Measurements from ENCODE around the gene FOXD2.

Gene FOXD2

DNA sequence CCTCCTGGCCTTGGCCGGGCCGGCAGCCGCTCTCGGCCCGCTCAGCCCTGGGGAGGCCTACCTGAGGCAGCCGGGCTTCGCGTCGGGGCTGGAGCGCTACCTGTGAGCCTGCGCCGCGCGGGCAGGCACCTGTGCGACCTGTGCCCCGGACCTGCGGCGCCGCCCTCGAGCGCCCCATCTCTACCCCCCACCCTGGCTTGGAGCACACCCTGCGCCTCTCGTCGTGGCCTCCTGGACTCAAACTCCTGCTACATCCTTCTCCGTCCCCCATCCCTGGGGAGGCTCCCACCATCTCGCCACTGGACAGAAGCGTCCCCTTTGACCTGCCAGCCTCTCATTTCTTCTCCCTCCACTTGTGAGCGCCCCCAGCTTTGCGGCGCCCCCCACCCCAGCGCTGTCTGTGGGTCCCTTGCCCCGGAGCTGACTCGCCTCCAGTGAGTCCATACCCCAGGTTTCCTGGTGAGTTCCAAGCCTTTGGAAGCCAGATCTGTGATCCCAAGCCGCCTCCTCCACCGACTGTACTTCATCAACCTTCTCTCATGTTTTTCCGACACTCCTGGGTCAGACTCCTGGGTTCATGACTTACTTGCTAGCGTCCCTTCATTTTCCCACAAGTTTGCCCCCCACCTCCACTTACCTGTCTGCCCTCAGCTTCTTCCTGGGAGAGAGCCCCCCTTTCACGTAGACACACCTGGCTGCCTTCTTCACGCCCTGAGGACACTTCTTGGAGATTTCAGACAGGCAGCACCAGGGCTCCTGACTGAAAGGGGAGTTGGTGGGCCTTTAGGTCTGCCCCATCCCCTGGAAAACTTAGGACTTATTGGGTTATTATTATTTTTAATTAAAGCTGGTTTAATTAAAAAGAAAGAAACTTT is 20.4 kb upstream of the FOXD2 start:
- no peak overlapping the region for H3K4me3 ChIP-seq (ENCODE audit: low read length)
- H3K36me3 ChIP-seq (ENCODE audit: insufficient read depth, low read length): no peaks in the 10 kb centered on the region
- peaks cover 23% of the 10 kb centered on the region for H3K27me3 ChIP-seq (ENCODE audit: control insufficient read depth, insufficient read depth, low read length)
- no peak overlapping the region for H3K9ac ChIP-seq (ENCODE audit: low read depth, low read length)
- H3K9me3 ChIP-seq (replicated peaks; ENCODE audit: low read length): no peaks in the 10 kb centered on the region
- no peaks in the 10 kb centered on the region for H3K4me1 ChIP-seq (ENCODE audit: control insufficient read depth, insufficient read depth, low read length)
- H3K4me2 ChIP-seq (ENCODE audit: low read length): peak overlapping the region; percentile 87

DNA sequence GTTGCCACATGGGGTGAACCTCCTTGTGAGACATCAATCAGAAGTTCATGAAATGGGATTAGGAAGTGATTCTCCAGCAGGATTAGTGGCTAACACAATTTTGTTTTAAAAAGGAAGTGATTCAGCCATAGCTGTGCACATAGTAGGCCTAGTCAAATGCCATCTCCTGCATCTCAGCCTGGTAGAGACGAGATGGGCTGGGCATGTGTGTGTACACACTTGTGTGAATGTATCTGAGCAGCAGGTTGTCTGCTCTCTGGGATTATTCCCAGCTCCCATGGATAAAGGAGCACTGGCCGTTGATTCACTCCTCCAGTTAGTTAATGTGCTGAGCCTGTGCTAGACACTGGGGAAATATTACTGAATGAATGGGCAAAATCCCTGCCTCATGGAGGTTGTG is 19.7 kb upstream of the FOXD2 start:
- H3K27me3 ChIP-seq (ENCODE audit: control insufficient read depth, insufficient read depth, low read length): peaks cover 23% of the 10 kb centered on the region
- H3K4me1 ChIP-seq (ENCODE audit: control insufficient read depth, insufficient read depth, low read length): no peaks in the 10 kb centered on the region
- H3K4me2 ChIP-seq (ENCODE audit: low read length): no peak overlapping the region
- H3K9me3 ChIP-seq (replicated peaks; ENCODE audit: low read length): no peaks in the 10 kb centered on the region
- no peak overlapping the region for H3K9ac ChIP-seq (ENCODE audit: low read depth, low read length)
- no peaks in the 10 kb centered on the region for H3K36me3 ChIP-seq (ENCODE audit: insufficient read depth, low read length)
- no peak overlapping the region for H3K4me3 ChIP-seq (ENCODE audit: low read length)

DNA sequence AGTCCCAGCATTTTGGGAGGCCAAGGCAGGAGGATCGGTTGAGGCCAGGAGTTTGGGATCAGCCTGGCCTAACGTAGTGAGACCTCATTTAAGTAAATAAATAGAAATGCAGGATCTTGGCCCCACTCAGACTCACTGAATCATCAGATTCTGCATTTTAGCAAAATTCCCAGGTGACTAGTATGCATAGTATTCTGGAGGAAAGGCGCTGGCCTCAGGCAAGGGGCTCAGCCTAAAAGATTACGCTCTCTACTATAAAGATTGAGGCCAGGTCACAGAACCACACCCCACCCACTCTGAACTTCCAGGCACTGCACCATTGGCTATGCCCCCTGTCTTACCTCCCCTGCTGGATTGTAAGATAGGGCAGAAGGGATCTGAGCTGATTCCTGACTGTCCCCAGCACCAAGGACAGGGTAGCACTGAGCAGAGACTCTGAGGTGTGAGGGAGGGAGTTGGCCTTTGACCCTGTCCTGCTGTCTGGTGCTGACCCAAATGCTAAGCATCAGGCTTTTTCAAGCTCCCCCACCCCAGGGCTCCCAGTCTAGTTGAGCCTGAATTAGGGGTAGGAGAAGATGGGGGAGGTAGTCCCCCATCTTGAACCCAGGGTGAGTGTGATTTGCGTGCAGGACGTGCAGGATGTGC is 19.0 kb upstream of the FOXD2 start:
- Histone ChIP-seq H3K36me3 (ENCODE audit: insufficient read depth, low read length) (no peaks in the 10 kb centered on the region), H3K4me2 (ENCODE audit: low read length) (no peak overlapping the region), H3K9me3 (replicated peaks; ENCODE audit: low read length) (no peaks in the 10 kb centered on the region), H3K9ac (ENCODE audit: low read depth, low read length) (no peak overlapping the region), H3K4me3 (ENCODE audit: low read length) (no peak overlapping the region), H3K27me3 (ENCODE audit: control insufficient read depth, insufficient read depth, low read length) (peaks cover 23% of the 10 kb centered on the region), H3K4me1 (ENCODE audit: control insufficient read depth, insufficient read depth, low read length) (no peaks in the 10 kb centered on the region)

DNA sequence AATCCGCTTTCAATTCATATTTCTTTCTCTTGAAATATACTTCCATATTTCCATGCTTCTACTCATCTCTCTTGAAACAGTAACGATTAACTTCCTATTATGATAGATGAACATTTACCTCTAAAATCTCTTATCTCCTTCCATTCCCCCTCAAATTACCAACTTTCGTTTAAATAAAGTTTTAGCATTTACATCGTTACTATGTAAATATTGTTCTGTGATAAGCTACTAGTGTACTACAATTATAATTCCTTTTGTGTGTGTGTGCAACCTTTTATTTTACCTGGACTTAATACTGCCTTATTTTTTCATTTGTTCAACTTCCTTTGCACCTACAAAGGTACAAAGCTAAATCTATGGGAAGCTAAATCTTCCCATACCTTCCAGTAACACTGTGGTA is 17.3 kb upstream of the FOXD2 start:
- Histone ChIP-seq H3K9me3 (replicated peaks; ENCODE audit: low read length) (no peaks in the 10 kb centered on the region), H3K4me2 (ENCODE audit: low read length) (no peak overlapping the region), H3K36me3 (ENCODE audit: insufficient read depth, low read length) (no peaks in the 10 kb centered on the region), H3K4me3 (ENCODE audit: low read length) (no peak overlapping the region), H3K4me1 (ENCODE audit: control insufficient read depth, insufficient read depth, low read length) (no peaks in the 10 kb centered on the region), H3K27me3 (ENCODE audit: control insufficient read depth, insufficient read depth, low read length) (peaks cover 17% of the 10 kb centered on the region), H3K9ac (ENCODE audit: low read depth, low read length) (no peak overlapping the region)

DNA sequence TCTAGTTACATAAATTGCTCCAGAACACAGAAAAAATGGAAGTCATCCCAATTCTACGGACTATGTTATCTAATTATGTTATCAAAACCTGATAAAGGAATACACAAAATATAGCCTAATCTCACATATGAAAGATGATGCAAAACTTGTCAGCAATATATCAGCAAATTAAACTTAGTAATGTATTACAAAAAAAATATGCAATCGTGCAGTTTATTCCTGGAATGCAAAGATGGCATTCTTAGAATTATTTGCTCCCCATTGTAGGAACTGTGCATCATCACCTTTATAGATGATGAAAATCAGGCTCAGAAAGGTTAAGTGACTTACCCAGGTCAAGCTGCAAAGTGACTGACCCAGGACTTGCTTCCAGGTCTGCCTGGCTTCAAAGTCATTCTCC is 14.0 kb upstream of the FOXD2 start:
- no peak overlapping the region for H3K4me3 ChIP-seq (ENCODE audit: low read length)
- no peaks in the 10 kb centered on the region for H3K36me3 ChIP-seq (ENCODE audit: insufficient read depth, low read length)
- H3K4me2 ChIP-seq (ENCODE audit: low read length): no peak overlapping the region
- no peaks in the 10 kb centered on the region for H3K27me3 ChIP-seq (ENCODE audit: control insufficient read depth, insufficient read depth, low read length)
- no peak overlapping the region for H3K9ac ChIP-seq (ENCODE audit: low read depth, low read length)
- H3K9me3 ChIP-seq (replicated peaks; ENCODE audit: low read length): no peaks in the 10 kb centered on the region
- H3K4me1 ChIP-seq (ENCODE audit: control insufficient read depth, insufficient read depth, low read length): no peaks in the 10 kb centered on the region

DNA sequence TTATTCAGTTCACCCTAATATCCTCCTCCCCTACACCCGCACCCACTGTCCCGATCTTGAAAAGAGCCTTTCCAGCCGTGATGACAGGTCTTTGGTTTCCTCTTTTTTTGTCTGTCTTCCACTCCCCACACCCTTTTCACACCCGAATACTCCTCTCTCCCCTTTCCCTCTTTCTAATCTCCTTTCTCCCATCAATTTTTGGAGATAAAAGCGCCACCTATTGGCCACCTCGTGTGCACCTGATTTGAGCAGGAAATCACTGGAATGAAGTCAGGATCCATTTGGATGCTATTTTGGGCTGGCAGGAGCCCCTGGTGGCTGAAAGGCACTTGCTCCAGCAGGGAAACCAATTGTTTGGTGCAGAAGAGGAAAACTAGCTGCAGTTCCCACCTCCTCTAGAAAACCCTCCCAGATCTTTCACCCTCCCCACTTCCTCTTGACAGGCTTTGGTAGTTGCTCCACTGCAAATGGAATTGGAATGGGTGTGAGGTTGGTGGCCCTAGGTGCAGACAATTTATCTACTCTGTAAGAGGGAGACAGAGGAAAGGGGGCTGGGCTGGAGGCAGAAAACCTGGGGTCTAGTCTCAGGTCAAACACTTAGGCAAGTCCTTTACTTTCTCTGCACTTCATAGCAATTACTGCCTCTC is 13.4 kb upstream of the FOXD2 start:
- Histone ChIP-seq H3K27me3 (ENCODE audit: control insufficient read depth, insufficient read depth, low read length) (no peaks in the 10 kb centered on the region), H3K9ac (ENCODE audit: low read depth, low read length) (no peak overlapping the region), H3K9me3 (replicated peaks; ENCODE audit: low read length) (no peaks in the 10 kb centered on the region), H3K4me2 (ENCODE audit: low read length) (no peak overlapping the region), H3K36me3 (ENCODE audit: insufficient read depth, low read length) (no peaks in the 10 kb centered on the region), H3K4me3 (ENCODE audit: low read length) (no peak overlapping the region), H3K4me1 (ENCODE audit: control insufficient read depth, insufficient read depth, low read length) (no peaks in the 10 kb centered on the region)

DNA sequence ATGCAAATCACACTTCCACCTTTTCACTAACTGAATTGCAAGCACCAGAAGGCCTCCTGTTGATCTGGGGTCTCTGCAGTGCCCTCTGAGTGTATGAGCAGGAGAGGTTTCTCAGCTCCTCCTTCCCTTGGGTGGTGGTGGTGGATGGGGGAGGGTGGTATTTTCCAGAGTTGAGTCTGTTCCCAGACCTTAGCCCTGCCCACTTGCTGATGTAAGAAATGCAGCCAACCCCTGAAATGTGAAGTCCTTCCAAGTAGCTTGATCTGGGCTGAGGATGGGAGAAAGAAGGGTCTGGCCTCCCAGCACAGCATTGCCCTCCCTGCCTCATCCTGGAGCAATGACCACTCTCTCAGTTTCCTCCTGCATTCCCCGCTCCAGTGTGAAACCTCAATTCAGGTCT is 6.3 kb upstream of the FOXD2 start:
- Histone ChIP-seq H3K9me3 (replicated peaks; ENCODE audit: low read length) (no peaks in the 10 kb centered on the region), H3K9ac (ENCODE audit: low read depth, low read length) (peak overlapping the region; percentile 70), H3K4me2 (ENCODE audit: low read length) (peak overlapping the region; percentile 85), H3K4me3 (ENCODE audit: low read length) (no peak overlapping the region), H3K27me3 (ENCODE audit: control insufficient read depth, insufficient read depth, low read length) (no peaks in the 10 kb centered on the region), H3K4me1 (ENCODE audit: control insufficient read depth, insufficient read depth, low read length) (peaks cover 49% of the 10 kb centered on the region), H3K36me3 (ENCODE audit: insufficient read depth, low read length) (no peaks in the 10 kb centered on the region)

DNA sequence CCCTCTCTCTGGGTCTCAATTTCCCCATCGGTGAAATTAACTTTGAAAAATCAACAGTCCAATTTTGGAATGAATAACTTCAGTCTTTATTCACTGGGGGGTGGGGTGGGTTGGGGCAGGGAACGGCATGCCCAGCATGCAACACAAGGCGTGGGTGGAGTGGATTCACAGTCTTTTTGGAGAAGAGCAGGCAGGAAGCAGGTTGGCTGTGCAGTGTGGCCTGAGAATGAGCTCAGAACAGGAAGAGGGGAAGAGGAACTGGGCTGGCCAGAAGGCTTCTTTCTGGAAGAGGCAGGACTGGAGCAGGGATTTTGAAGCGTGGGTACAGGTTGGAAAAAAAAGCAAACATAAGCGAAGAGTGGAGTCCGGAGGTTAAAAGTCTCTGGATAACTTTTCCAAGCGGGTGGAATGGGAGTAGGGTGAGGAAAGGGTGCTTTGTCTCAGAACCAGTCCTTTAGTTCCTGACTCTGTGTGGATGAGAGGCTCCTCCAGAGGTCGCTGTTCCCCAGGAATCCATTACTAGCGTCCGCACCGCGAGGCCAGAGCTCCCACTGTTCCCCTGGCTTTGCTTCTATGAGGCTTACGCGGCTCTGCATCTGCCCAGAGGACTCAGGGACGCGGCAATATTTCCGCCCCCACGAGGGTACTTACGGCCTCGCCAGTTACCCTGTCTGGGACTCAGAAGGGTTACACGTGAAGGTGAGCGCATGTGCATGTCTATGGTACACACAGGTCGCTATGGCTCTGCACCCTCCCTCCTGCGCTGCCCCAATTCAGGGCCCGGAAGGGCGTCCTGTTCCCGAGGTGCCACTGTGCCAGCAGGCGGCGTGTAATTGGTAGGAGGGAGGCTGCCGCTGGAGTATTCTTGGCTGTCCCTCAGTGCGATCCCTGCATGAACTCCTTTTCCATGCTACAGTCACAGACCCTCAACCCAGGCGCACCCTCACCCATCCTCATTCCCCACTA is 5.5 kb upstream of the FOXD2 start:
- Histone ChIP-seq H3K36me3 (ENCODE audit: insufficient read depth, low read length) (no peaks in the 10 kb centered on the region), H3K4me2 (ENCODE audit: low read length) (peak overlapping the region; percentile 85), H3K9ac (ENCODE audit: low read depth, low read length) (peak overlapping the region; percentile 70), H3K4me3 (ENCODE audit: low read length) (peak overlapping the region; percentile 56), H3K4me1 (ENCODE audit: control insufficient read depth, insufficient read depth, low read length) (peaks cover 49% of the 10 kb centered on the region), H3K9me3 (replicated peaks; ENCODE audit: low read length) (no peaks in the 10 kb centered on the region), H3K27me3 (ENCODE audit: control insufficient read depth, insufficient read depth, low read length) (no peaks in the 10 kb centered on the region)

DNA sequence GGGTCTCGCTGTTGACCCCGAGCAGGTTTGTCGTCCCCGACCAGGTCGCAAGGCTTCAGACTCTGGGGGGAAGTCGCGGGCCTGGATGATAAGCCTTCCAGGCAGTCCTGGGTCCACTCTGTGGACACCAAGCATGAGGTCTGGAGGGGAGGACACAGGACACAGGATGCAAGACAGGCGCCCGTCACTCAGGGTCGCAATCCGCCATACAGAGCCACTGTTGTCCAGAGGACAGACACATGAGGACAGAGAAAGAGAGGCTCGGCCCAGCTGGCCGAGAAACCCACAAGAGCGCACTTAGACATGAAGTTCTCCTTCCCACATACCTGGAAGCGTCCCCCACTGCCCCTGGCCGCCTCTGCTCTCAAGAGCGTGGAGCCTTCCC is 4.8 kb upstream of the FOXD2 start:
- H3K9ac ChIP-seq (ENCODE audit: low read depth, low read length): peak overlapping the region; percentile 70
- no peaks in the 10 kb centered on the region for H3K9me3 ChIP-seq (replicated peaks; ENCODE audit: low read length)
- H3K27me3 ChIP-seq (ENCODE audit: control insufficient read depth, insufficient read depth, low read length): no peaks in the 10 kb centered on the region
- H3K4me2 ChIP-seq (ENCODE audit: low read length): peak overlapping the region; percentile 85
- no peaks in the 10 kb centered on the region for H3K36me3 ChIP-seq (ENCODE audit: insufficient read depth, low read length)
- H3K4me3 ChIP-seq (ENCODE audit: low read length): peak overlapping the region; percentile 56
- peaks cover 49% of the 10 kb centered on the region for H3K4me1 ChIP-seq (ENCODE audit: control insufficient read depth, insufficient read depth, low read length)

DNA sequence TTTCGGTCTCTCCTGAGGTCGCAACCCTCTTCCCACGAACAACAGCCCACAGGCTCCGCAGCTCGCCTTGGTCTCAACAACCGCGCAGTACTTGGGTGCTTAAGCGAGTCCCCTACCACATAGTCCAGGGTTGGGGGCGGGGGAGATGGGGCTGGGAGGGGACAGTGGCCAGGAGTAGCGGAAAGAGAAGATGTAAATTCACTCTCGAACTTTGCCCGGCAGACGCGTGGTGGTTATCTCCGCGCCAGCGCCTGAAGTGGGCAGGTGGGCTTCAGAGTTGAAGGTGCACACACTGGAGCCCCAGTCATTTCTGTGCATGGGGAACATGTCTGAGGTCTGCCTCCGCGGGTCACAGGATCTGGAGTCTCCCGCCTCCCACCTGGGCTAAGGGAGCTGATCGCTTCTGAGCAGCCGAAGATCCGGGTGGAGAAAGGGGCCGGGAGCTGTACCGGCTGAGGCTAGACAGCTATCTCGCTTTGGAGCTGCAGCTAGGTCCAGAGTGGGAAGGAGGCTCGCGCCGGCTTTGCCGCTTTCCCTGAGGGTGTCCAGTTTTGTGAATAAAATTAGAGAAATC is 4.3 kb upstream of the FOXD2 start:
- no peaks in the 10 kb centered on the region for H3K36me3 ChIP-seq (ENCODE audit: insufficient read depth, low read length)
- H3K27me3 ChIP-seq (ENCODE audit: control insufficient read depth, insufficient read depth, low read length): peaks cover 2% of the 10 kb centered on the region
- peak overlapping the region; percentile 52 for H3K4me3 ChIP-seq (ENCODE audit: low read length)
- H3K4me2 ChIP-seq (ENCODE audit: low read length): peak overlapping the region; percentile 85
- peaks cover 49% of the 10 kb centered on the region for H3K4me1 ChIP-seq (ENCODE audit: control insufficient read depth, insufficient read depth, low read length)
- no peak overlapping the region for H3K9ac ChIP-seq (ENCODE audit: low read depth, low read length)
- H3K9me3 ChIP-seq (replicated peaks; ENCODE audit: low read length): no peaks in the 10 kb centered on the region
